HCT116 (cell line): ENCODE results near the gene SP140L. TPM values are rescaled to one million over a fixed set of nuclear protein-coding genes. Genes with fewer than 3 reads are reported as not detected.

Source experiments
- ATAC-seq: fragments of 200-7000 bp; cut with Tn5 transposase; 2 replicates; pipeline ENCODE4 v1.9.1; 2020; ENCODE audit warnings: mild to moderate bottlenecking, moderate library complexity
- BruUV-seq: library from RNA; stranded (reverse); fragments of 400-500 nt; replicated peaks from 2 replicates; lab custom pipeline; 2021; lab: Mats Ljungman, UMichigan
- CTCF ChIA-PET: fragments of 300-600 bp; sonication (Branson Sonifier 250); formaldehyde crosslinking; loops from one replicate; lab custom pipeline; 2021; ENCODE audit warnings: antibody characterized with exemption; lab: Charles Lee
- POLR2A ChIA-PET: fragments of 300-600, 350-600 bp; sonication (Branson Sonifier 250); formaldehyde crosslinking; loops from one replicate; lab custom pipeline; 2021; ENCODE audit warnings: antibody characterized with exemption; lab: Charles Lee
- RAD21 ChIA-PET, 2 experiments: fragments of 300-600 bp; sonication (Branson Sonifier 250); formaldehyde crosslinking; loops; one replicate each; lab custom pipeline; 2023; ENCODE audit warnings: low total read pairs in 2 of 2; ENCODE audit not compliant: uncharacterized antibody in 2 of 2, unreplicated experiment in 2 of 2, low non-redundant PET in 1 of 2; lab: Charles Lee
- DNase-seq: peaks from one replicate; pipeline ENCODE4 v3.0.0-alpha.2; 2010; ENCODE audit warnings: low read depth, low spot score
- H2AFZ ChIP-seq: fragments of 200-600 bp; shearing (Covaris generic), sonication (generic); 2 replicates; pipeline ENCODE4 v1.6.1; 2017; ENCODE audit warnings: low read depth, mixed run types, mixed read lengths, antibody characterized with exemption, low read length; ENCODE audit not compliant: poor library complexity, severe bottlenecking
- H3K27ac ChIP-seq: 2 replicates; pipeline ENCODE4 v1.5.1; 2012; ENCODE audit warnings: low read depth, low read length
- H3K27me3 ChIP-seq: fragments of 200-600 bp; sonication (generic); 2 replicates; pipeline ENCODE4 v1.6.1; 2016; ENCODE audit warnings: mixed run types, low read length, mixed read lengths; ENCODE audit not compliant: insufficient read depth
- H3K36me3 ChIP-seq, 2 experiments: fragments of 200-500 bp in 1 of 2; fragments of 200-600 bp in 1 of 2; sonication (Bioruptor generic) in 1 of 2; sonication (generic) in 1 of 2; 2 replicates each; pipeline versions ENCODE4 v1.5.1 to v1.6.1; 2014 to 2016; ENCODE audit warnings: low read length in 2 of 2, inconsistent platforms in 1 of 2, mixed read lengths in 1 of 2, mixed run types in 1 of 2; ENCODE audit not compliant: insufficient read depth in 2 of 2, control insufficient read depth in 1 of 2
- H3K4me1 ChIP-seq, 2 experiments: fragments of 200-600 bp in 1 of 2; sonication (generic) in 1 of 2; 2 replicates each; pipeline versions ENCODE4 v1.5.1 to v1.6.1; 2012 to 2017; ENCODE audit warnings: low read length in 2 of 2, inconsistent platforms in 1 of 2, mild to moderate bottlenecking in 1 of 2, mixed read lengths in 1 of 2, mixed run types in 1 of 2, moderate library complexity in 1 of 2; ENCODE audit not compliant: insufficient read depth in 2 of 2, control insufficient read depth in 1 of 2
- H3K4me2 ChIP-seq: fragments of 200-600 bp; sonication (generic); 2 replicates; pipeline ENCODE4 v1.6.1; 2017; ENCODE audit warnings: mixed run types, low read length, mixed read lengths
- H3K4me3 ChIP-seq, 2 experiments: fragments of 200-600 bp in 1 of 2; sonication (generic) in 1 of 2; replicated peaks in 1 of 2; 2 replicates each; pipeline ENCODE4 v1.5.1; 2011 to 2016; ENCODE audit warnings: low read length in 2 of 2, control low read depth in 1 of 2, low read depth in 1 of 2, mild to moderate bottlenecking in 1 of 2, mixed read lengths in 1 of 2, mixed run types in 1 of 2
- H3K79me2 ChIP-seq: fragments of 200-600 bp; sonication (generic); 2 replicates; pipeline ENCODE4 v1.6.1; 2017; ENCODE audit warnings: mild to moderate bottlenecking, mixed run types, low read length, moderate library complexity, mixed read lengths; ENCODE audit not compliant: insufficient read depth
- H3K9ac ChIP-seq: fragments of 200-600 bp; sonication (generic); 2 replicates; pipeline ENCODE4 v1.6.1; 2016; ENCODE audit warnings: low read length, mixed read lengths
- H3K9me2 ChIP-seq: fragments of 200-600 bp; sonication (generic), shearing (Covaris generic); 2 replicates; pipeline ENCODE4 v1.6.1; 2017; ENCODE audit warnings: mixed run types, mild to moderate bottlenecking, moderate library complexity; ENCODE audit not compliant: insufficient read depth
- H3K9me3 ChIP-seq, 2 experiments: fragments of 200-500 bp in 1 of 2; fragments of 200-600 bp in 1 of 2; sonication (Bioruptor generic) in 1 of 2; sonication (generic) in 1 of 2; 2 replicates each; pipeline ENCODE4 v1.6.1; 2014 to 2017; ENCODE audit warnings: low read length in 2 of 2, mixed read lengths in 2 of 2, inconsistent platforms in 1 of 2, low read depth in 1 of 2, mild to moderate bottlenecking in 1 of 2, mixed run types in 1 of 2, moderate library complexity in 1 of 2; ENCODE audit not compliant: control insufficient read depth in 1 of 2, insufficient read depth in 1 of 2
- H4K20me1 ChIP-seq: fragments of 200-600 bp; sonication (generic), shearing (Covaris generic); 2 replicates; pipeline ENCODE4 v1.6.1; 2017; ENCODE audit warnings: mixed run types, mild to moderate bottlenecking, moderate library complexity; ENCODE audit not compliant: insufficient read depth
- ATF3 ChIP-seq: IDR thresholded peaks from 2 replicates; pipeline ENCODE4 v1.6.1; 2012
- CBX3 ChIP-seq: IDR thresholded peaks from 2 replicates; pipeline ENCODE4 v1.6.1; 2012; ENCODE audit warnings: low read depth
- CEBPB ChIP-seq: IDR thresholded peaks from 2 replicates; pipeline ENCODE4 v1.6.1; 2012; ENCODE audit warnings: low read depth
- EGR1 ChIP-seq: IDR thresholded peaks from 2 replicates; pipeline ENCODE4 v1.6.1; 2012; ENCODE audit warnings: low read depth
- ELF1 ChIP-seq: IDR thresholded peaks from 2 replicates; pipeline ENCODE4 v1.6.1; 2012; ENCODE audit warnings: low read depth, borderline replicate concordance
- EZH2phosphoT487 ChIP-seq: fragments of 200-600 bp; IDR thresholded peaks from 2 replicates; pipeline ENCODE4 v1.6.1; 2018; ENCODE audit warnings: antibody characterized with exemption, borderline replicate concordance
- FOSL1 ChIP-seq: IDR thresholded peaks from 2 replicates; pipeline ENCODE4 v1.6.1; 2012; ENCODE audit warnings: low read depth
- POLR2AphosphoS5 ChIP-seq: IDR thresholded peaks from 2 replicates; pipeline ENCODE4 v1.6.1; 2011; ENCODE audit warnings: mild to moderate bottlenecking, low read depth, low read length, moderate library complexity
- SIN3A ChIP-seq: IDR thresholded peaks from 2 replicates; pipeline ENCODE4 v1.6.1; 2012; ENCODE audit warnings: low read depth
- SP1 ChIP-seq: IDR thresholded peaks from 2 replicates; pipeline ENCODE4 v1.6.1; 2012; ENCODE audit warnings: low read depth
- SRF ChIP-seq: IDR thresholded peaks from 2 replicates; pipeline ENCODE4 v1.6.1; 2012; ENCODE audit warnings: low read depth
- TCF7L2 ChIP-seq: IDR thresholded peaks from 2 replicates; pipeline ENCODE4 v1.7.0; 2011; ENCODE audit warnings: borderline replicate concordance, inconsistent platforms; ENCODE audit not compliant: insufficient read depth, insufficient read length; ENCODE audit errors: extremely low read depth
- YY1 ChIP-seq: IDR thresholded peaks from 2 replicates; pipeline ENCODE4 v1.6.1; 2011; ENCODE audit warnings: low read length, low read depth, moderate library complexity, mild to moderate bottlenecking; ENCODE audit not compliant: insufficient replicate concordance; ENCODE audit errors: extremely low read depth
- ZBTB33 ChIP-seq: IDR thresholded peaks from 2 replicates; pipeline ENCODE4 v1.6.1; 2011; ENCODE audit warnings: mild to moderate bottlenecking, low read length, moderate library complexity; ENCODE audit not compliant: insufficient replicate concordance; ENCODE audit errors: extremely low read depth
- ZNF274 ChIP-seq: fragments of 200-500 bp; sonication (Bioruptor generic); IDR thresholded peaks from 2 replicates; pipeline ENCODE4 v1.6.1; 2014; ENCODE audit warnings: mild to moderate bottlenecking, low read depth, low read length, inconsistent platforms
- intact Hi-C: fragments of 100-400 bp; cut with micrococcal nuclease; formaldehyde crosslinking; loops from 2 replicates; pipeline ENCODE4 v1.10.0; 2022
- total RNA-seq: library from RNA; stranded (reverse); gene quantifications from one replicate; pipeline ENCODE4 v1.2.1, GENCODE V29; 2021; ENCODE audit not compliant: unreplicated experiment
- TF ChIP-seq, protein P1 (sequence below): IDR thresholded peaks from 2 replicates; pipeline ENCODE4 v1.6.1; 2012
- TF ChIP-seq, protein P2 (sequence below), 3 experiments: fragments of 200-600 bp in 1 of 3; sonication (generic) in 1 of 3; IDR thresholded peaks in 2 of 3; conservative IDR thresholded peaks in 1 of 3; 2 replicates each; pipeline ENCODE4 v1.5.1; 2012 to 2017; ENCODE audit warnings: low read depth in 2 of 3, low read length in 2 of 3, antibody characterized with exemption in 1 of 3, borderline replicate concordance in 1 of 3, control low read depth in 1 of 3, mild to moderate bottlenecking in 1 of 3, mixed read lengths in 1 of 3, mixed run types in 1 of 3, moderate library complexity in 1 of 3; ENCODE audit not compliant: insufficient read depth in 1 of 3

The SP140L gene
- total RNA-seq, 1 experiment from 2014 or later = 28.9 TPM

- Histone ChIP-seq H3K36me3 (no peaks in the 10 kb centered on the region), H3K27me3 (no peaks in the 10 kb centered on the region), H3K4me2 (peak overlapping the region; percentile 49), H3K9me3 (no peaks in the 10 kb centered on the region), H4K20me1 (no peaks in the 10 kb centered on the region), H3K4me1 (peaks cover 3 to 34% of the 10 kb centered on the region in 2 experiments; a peak in 3 of 4 replicates), H2AFZ (no peak overlapping the region), H3K27ac (no peak overlapping the region; the same call in 1 of the 2 replicates), H3K9me2 (no peaks in the 10 kb centered on the region), H3K79me2 (peaks cover 6% of the 10 kb centered on the region; the same call in 1 of the 2 replicates), H3K9ac (no peak overlapping the region), H3K4me3 (no peak overlapping the region)
- no peak for DNase-seq
- BruUV-seq = no TSS peak
- ChIA-PET RAD21 (no interaction called here), POLR2A (interaction anchor here (0.7 kb wide), 1 partner anchor 9 kb away, joined by 3 read pairs; no protein-coding TSS in a partner anchor), CTCF (interaction anchor here (0.6 to 1.6 kb wide), 6 partner anchors 8 to 290 kb away, joined by 3 to 6 read pairs (median 4); partner anchors contain the start of gene SP100)
- ATAC-seq = peak; percentile 15
- intact Hi-C loops = loop anchor here (1.0 to 5.0 kb wide), 2 partner anchors 289 to 390 kb away; partner anchors contain the start of gene CAB39
- no peak for TF ChIP-seq EGR1
- no peak for TF ChIP-seq YY1
- no peak for TF ChIP-seq SIN3A
- no peak for TF ChIP-seq ELF1
- TF ChIP-seq ZNF274 = no peak
- TF ChIP-seq, protein P1, sequence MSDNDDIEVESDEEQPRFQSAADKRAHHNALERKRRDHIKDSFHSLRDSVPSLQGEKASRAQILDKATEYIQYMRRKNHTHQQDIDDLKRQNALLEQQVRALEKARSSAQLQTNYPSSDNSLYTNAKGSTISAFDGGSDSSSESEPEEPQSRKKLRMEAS = no peak
- TF ChIP-seq CEBPB = no peak
- TF ChIP-seq, protein P2, sequence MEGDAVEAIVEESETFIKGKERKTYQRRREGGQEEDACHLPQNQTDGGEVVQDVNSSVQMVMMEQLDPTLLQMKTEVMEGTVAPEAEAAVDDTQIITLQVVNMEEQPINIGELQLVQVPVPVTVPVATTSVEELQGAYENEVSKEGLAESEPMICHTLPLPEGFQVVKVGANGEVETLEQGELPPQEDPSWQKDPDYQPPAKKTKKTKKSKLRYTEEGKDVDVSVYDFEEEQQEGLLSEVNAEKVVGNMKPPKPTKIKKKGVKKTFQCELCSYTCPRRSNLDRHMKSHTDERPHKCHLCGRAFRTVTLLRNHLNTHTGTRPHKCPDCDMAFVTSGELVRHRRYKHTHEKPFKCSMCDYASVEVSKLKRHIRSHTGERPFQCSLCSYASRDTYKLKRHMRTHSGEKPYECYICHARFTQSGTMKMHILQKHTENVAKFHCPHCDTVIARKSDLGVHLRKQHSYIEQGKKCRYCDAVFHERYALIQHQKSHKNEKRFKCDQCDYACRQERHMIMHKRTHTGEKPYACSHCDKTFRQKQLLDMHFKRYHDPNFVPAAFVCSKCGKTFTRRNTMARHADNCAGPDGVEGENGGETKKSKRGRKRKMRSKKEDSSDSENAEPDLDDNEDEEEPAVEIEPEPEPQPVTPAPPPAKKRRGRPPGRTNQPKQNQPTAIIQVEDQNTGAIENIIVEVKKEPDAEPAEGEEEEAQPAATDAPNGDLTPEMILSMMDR (IDR thresholded peaks at IDR 0.05 in 2 of 3, conservative IDR thresholded peaks at IDR 0.05 in 1 of 3; ENCODE audit: borderline replicate concordance in 1 of 3, insufficient read depth in 1 of 3, low read depth in 2 of 3, low read length in 2 of 3) = no peak; a peak in 1 of 6 replicates
- TF ChIP-seq ATF3 = no peak
- no peak for TF ChIP-seq FOSL1
- no peak for TF ChIP-seq ZBTB33
- TF ChIP-seq EZH2phosphoT487 = no peak
- TF ChIP-seq TCF7L2 = no peak
- TF ChIP-seq POLR2AphosphoS5 = no peak
- no peak for TF ChIP-seq SRF
- no peak for TF ChIP-seq CBX3
- no peak for TF ChIP-seq SP1
Measured at GRCh38 chr2:230322561-230323384, 4.2 kb upstream of the SP140L start.
